ENCODE data around the gene SSH3. TPM values are rescaled to one million over a fixed set of nuclear protein-coding genes. Genes with fewer than 3 reads are reported as not detected.

The SSH3 gene
- 73.0 and 84.3 TPM in 2 replicates for total RNA-seq (2022)
- percentile 58 among the genes with signal in this experiment for Bru-seq, nascent RNA
- BruChase-seq, experiment 1, labeled RNA remaining after a 6-hour chase, result percentile 70 among the genes with signal in this experiment
- percentile 71 among the genes with signal in this experiment for BruChase-seq, experiment 2, labeled RNA remaining after a 2-hour chase
- long read RNA-seq, transcript SSH3-201 (14 exons, 2,871 nt), result major isoform, 22 of 193 reads
- long read RNA-seq, partial matches to known transcripts, result 15 of 193 reads
- long read RNA-seq, other reads (novel, unspliced or antisense), result 154 of 193 reads

DNA sequence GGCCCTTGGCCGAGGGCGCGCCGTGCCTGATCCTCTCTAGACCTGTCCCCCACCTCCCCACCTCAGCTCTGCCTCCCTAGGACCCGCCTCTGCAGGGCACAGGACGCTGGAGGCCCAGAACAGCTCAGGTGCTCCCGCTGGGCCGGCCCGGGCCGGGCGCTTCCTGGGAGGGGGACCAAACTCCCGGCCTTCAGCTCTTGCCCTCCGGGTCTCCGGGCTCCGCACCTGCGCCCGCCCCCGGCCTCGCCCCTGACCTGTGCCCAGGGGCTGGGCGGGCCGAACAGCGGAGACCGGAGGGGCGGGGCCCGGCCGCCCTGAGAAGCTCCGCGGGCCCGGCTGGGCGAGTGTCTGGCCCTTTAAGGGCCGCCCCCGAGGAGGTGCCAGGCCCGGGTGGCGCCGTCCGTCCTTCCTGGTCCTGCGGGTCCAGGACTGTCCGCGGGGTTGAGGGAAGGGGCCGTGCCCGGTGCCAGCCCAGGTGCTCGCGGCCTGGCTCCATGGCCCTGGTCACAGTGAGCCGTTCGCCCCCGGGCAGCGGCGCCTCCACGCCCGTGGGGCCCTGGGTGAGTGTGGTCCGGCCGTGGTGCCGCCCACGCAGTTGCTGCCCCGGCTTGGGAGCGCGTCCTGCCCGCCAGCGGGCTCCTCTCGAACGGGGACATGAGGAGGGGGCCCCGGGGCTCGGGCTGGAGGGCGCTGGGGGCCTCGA lies at the start of gene SSH3:
Gene SSH3, plus strand, starts transcription at position 399 of the 703 bp plus-strand sequence. Its CDS starts 96 bp downstream, at position 495.
- DNase-seq, result peak; percentile 90
- BruUV-seq (replicated peaks), result no TSS peak
- CTCF ChIA-PET, result interaction anchor here (1.2 to 2.7 kb wide), 6 partner anchors 10 to 447 kb away, joined by 3 to 15 read pairs (median 6); no protein-coding TSS in a partner anchor
- no peaks in the 10 kb centered on the region for H3K27me3 Mint-ChIP-seq (ENCODE audit: unreplicated experiment)
- H3K4me3 Mint-ChIP-seq (ENCODE audit: low read depth, unreplicated experiment), result peak within 1 kb of the TSS; percentile 70
- H3K4me1 Mint-ChIP-seq (ENCODE audit: low read depth, unreplicated experiment), result peaks cover 10% of the 10 kb centered on the region
- TF ChIP-seq, protein P1, sequence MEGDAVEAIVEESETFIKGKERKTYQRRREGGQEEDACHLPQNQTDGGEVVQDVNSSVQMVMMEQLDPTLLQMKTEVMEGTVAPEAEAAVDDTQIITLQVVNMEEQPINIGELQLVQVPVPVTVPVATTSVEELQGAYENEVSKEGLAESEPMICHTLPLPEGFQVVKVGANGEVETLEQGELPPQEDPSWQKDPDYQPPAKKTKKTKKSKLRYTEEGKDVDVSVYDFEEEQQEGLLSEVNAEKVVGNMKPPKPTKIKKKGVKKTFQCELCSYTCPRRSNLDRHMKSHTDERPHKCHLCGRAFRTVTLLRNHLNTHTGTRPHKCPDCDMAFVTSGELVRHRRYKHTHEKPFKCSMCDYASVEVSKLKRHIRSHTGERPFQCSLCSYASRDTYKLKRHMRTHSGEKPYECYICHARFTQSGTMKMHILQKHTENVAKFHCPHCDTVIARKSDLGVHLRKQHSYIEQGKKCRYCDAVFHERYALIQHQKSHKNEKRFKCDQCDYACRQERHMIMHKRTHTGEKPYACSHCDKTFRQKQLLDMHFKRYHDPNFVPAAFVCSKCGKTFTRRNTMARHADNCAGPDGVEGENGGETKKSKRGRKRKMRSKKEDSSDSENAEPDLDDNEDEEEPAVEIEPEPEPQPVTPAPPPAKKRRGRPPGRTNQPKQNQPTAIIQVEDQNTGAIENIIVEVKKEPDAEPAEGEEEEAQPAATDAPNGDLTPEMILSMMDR (IDR thresholded peaks at IDR 0.05; ENCODE audit: unreplicated experiment), result no peak
- no peaks in the 10 kb centered on the region for H3K9me3 Mint-ChIP-seq (ENCODE audit: low read depth, unreplicated experiment)
- peak within 1 kb of the TSS; percentile 87 for H3K27ac Mint-ChIP-seq (ENCODE audit: unreplicated experiment)
- peaks cover 69% of the 10 kb centered on the region for H3K36me3 Mint-ChIP-seq (ENCODE audit: insufficient read depth, unreplicated experiment)
- intact Hi-C loops (cut with micrococcal nuclease; ENCODE audit: unreplicated experiment), result loop anchor here (5.0 kb wide), 1 partner anchor 156 kb away; no protein-coding TSS in a partner anchor

- H3K4me1 Mint-ChIP-seq (ENCODE audit: low read depth, unreplicated experiment), result peaks cover 14% of the 10 kb centered on the region
- H3K4me3 Mint-ChIP-seq (ENCODE audit: low read depth, unreplicated experiment), result no peak overlapping the region
- DNase-seq, result no peak
- no TSS peak for BruUV-seq (replicated peaks)
- intact Hi-C loops (cut with micrococcal nuclease; ENCODE audit: unreplicated experiment), result no loop called here
- TF ChIP-seq, protein P1 (IDR thresholded peaks at IDR 0.05; ENCODE audit: unreplicated experiment), result no peak
- peaks cover 67% of the 10 kb centered on the region for H3K36me3 Mint-ChIP-seq (ENCODE audit: insufficient read depth, unreplicated experiment)
- H3K27me3 Mint-ChIP-seq (ENCODE audit: unreplicated experiment), result no peaks in the 10 kb centered on the region
- CTCF ChIA-PET, result interaction anchor here (1.5 kb wide), 1 partner anchor 63 kb away, joined by 4 read pairs; no protein-coding TSS in a partner anchor
- H3K9me3 Mint-ChIP-seq (ENCODE audit: low read depth, unreplicated experiment), result no peaks in the 10 kb centered on the region
- H3K27ac Mint-ChIP-seq (ENCODE audit: unreplicated experiment), result peak overlapping the region; percentile 61
Observed at GRCh38 chr11:67253872-67254624, 49.3 kb upstream of the SSH3 start.

DNA sequence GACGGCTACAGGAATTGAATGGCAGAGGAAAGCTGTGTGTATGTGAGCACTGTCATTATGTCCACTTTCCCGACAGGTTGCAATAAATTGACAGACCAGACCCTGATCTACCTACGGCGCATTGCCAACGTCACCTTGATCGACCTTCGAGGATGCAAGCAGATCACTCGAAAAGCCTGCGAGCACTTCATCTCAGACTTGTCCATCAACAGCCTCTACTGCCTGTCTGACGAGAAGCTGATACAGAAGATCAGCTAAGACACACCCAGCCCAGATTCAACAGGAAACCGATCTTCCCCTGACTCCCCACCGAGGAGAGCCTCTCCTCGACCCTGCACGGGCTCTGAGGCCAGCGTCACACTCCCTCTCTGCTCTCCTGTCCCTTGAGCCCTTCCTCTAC lies 48.5 kb upstream of the SSH3 start:
- Mint-ChIP-seq H3K4me1 (ENCODE audit: low read depth, unreplicated experiment) (peaks cover 8% of the 10 kb centered on the region), H3K9me3 (ENCODE audit: low read depth, unreplicated experiment) (no peaks in the 10 kb centered on the region), H3K36me3 (ENCODE audit: insufficient read depth, unreplicated experiment) (peaks cover 63% of the 10 kb centered on the region), H3K27ac (ENCODE audit: unreplicated experiment) (no peak overlapping the region), H3K27me3 (ENCODE audit: unreplicated experiment) (no peaks in the 10 kb centered on the region), H3K4me3 (ENCODE audit: low read depth, unreplicated experiment) (no peak overlapping the region)
- no TSS peak for BruUV-seq (replicated peaks)
- intact Hi-C loops (cut with micrococcal nuclease; ENCODE audit: unreplicated experiment), result no loop called here
- no peak for DNase-seq
- CTCF ChIA-PET, result no interaction called here
- TF ChIP-seq, protein P1 (IDR thresholded peaks at IDR 0.05; ENCODE audit: unreplicated experiment), result no peak

DNA sequence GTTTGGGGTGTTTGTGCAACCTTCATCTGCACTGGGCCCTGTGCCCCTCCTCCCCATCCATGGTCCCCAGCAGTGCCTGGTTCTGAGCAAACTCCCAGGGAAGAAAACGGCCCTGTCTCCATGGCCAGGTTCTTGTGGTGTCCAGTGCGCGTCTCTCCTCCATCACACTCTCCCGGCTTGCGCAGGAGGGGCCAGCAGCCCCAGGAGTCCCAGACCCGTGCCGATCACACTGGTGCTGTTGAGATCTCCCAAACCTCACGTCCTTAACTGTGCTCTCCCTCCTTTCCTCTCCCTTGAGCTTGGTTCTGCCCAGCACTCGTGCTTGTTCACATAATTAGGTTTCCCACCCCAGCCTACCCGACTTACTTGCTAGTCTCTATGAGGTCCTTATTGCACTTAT lies 48.0 kb upstream of the SSH3 start:
- Mint-ChIP-seq H3K36me3 (ENCODE audit: insufficient read depth, unreplicated experiment) (peaks cover 63% of the 10 kb centered on the region), H3K4me1 (ENCODE audit: low read depth, unreplicated experiment) (peaks cover 8% of the 10 kb centered on the region), H3K4me3 (ENCODE audit: low read depth, unreplicated experiment) (no peak overlapping the region)

More for the DNA sequence above, 48.0 kb upstream of the SSH3 start:
- no peaks in the 10 kb centered on the region for H3K9me3 Mint-ChIP-seq (ENCODE audit: low read depth, unreplicated experiment)
- DNase-seq, result no peak
- H3K27ac Mint-ChIP-seq (ENCODE audit: unreplicated experiment), result no peak overlapping the region
- intact Hi-C loops (cut with micrococcal nuclease; ENCODE audit: unreplicated experiment), result no loop called here
- BruUV-seq (replicated peaks), result no TSS peak
- H3K27me3 Mint-ChIP-seq (ENCODE audit: unreplicated experiment), result no peaks in the 10 kb centered on the region
- CTCF ChIA-PET, result no interaction called here
- TF ChIP-seq, protein P1 (IDR thresholded peaks at IDR 0.05; ENCODE audit: unreplicated experiment), result no peak
